Astrocyte (in vitro differentiated cells and primary cell): ENCODE data around the gene GALT. TPM values are rescaled to one million over a fixed set of nuclear protein-coding genes. Genes with fewer than 3 reads are reported as not detected.

Experiments used
- DNase-seq: peaks from one replicate; pipeline ENCODE4 v3.0.0-alpha.2; 2010; ENCODE audit warnings: low read depth
- FAIRE-seq: peaks from 2 replicates; lab custom pipeline; 2011; peaks lifted over from hg19 to GRCh38; lab: Jason Lieb, UNC
- H2AFZ ChIP-seq: 2 replicates; pipeline ENCODE4 v1.6.0; 2012; ENCODE audit warnings: low read depth, low read length, inconsistent platforms
- H3K27ac ChIP-seq: 2 replicates; pipeline ENCODE4 v1.5.1; 2011; ENCODE audit warnings: low read depth, low read length, inconsistent platforms
- H3K27me3 ChIP-seq: 2 replicates; pipeline ENCODE4 v1.6.0; 2011; ENCODE audit warnings: low read length, inconsistent platforms; ENCODE audit not compliant: insufficient read depth
- H3K36me3 ChIP-seq: 2 replicates; pipeline ENCODE4 v1.5.1; 2011; ENCODE audit warnings: low read length, inconsistent platforms; ENCODE audit not compliant: insufficient read depth
- H3K4me1 ChIP-seq: 2 replicates; pipeline ENCODE4 v1.5.1; 2011; ENCODE audit warnings: low read length, inconsistent platforms; ENCODE audit not compliant: insufficient read depth
- H3K4me2 ChIP-seq: 2 replicates; pipeline ENCODE4 v1.6.0; 2012; ENCODE audit warnings: low read length, inconsistent platforms
- H3K4me3 ChIP-seq: 2 replicates; pipeline ENCODE4 v1.5.1; 2011; ENCODE audit warnings: low read depth, mild to moderate bottlenecking, low read length, inconsistent platforms; ENCODE audit not compliant: insufficient read depth
- H3K79me2 ChIP-seq: 2 replicates; pipeline ENCODE4 v1.6.0; 2012; ENCODE audit warnings: mild to moderate bottlenecking, low read length, inconsistent platforms; ENCODE audit not compliant: insufficient read depth
- H3K9ac ChIP-seq: 2 replicates; pipeline ENCODE4 v1.6.0; 2012; ENCODE audit warnings: mild to moderate bottlenecking, low read length, inconsistent platforms
- H3K9me3 ChIP-seq: 2 replicates; pipeline ENCODE4 v1.5.1; 2012; ENCODE audit warnings: low read depth, mild to moderate bottlenecking, low read length, inconsistent platforms; ENCODE audit not compliant: insufficient read depth
- H4K20me1 ChIP-seq: 2 replicates; pipeline ENCODE4 v1.6.0; 2012; ENCODE audit warnings: low read length, inconsistent platforms; ENCODE audit not compliant: insufficient read depth
- H3K27ac Mint-ChIP-seq: one replicate; pipeline ENCODE4 v1.8.0; 2021; ENCODE audit warnings: mild to moderate bottlenecking, mixed read lengths; ENCODE audit not compliant: unreplicated experiment
- H3K27me3 Mint-ChIP-seq: one replicate; pipeline ENCODE4 v1.8.0; 2021; ENCODE audit warnings: low read depth, mixed read lengths; ENCODE audit not compliant: unreplicated experiment
- H3K36me3 Mint-ChIP-seq: one replicate; pipeline ENCODE4 v1.8.0; 2021; ENCODE audit warnings: low read depth, mixed read lengths; ENCODE audit not compliant: unreplicated experiment
- H3K4me1 Mint-ChIP-seq: one replicate; pipeline ENCODE4 v1.8.0; 2021; ENCODE audit warnings: low read depth, mixed read lengths; ENCODE audit not compliant: unreplicated experiment
- H3K4me3 Mint-ChIP-seq: one replicate; pipeline ENCODE4 v1.8.0; 2021; ENCODE audit warnings: mild to moderate bottlenecking, moderate library complexity, mixed read lengths; ENCODE audit not compliant: unreplicated experiment
- H3K9me3 Mint-ChIP-seq: one replicate; pipeline ENCODE4 v1.8.0; 2021; ENCODE audit warnings: mild to moderate bottlenecking, mixed read lengths; ENCODE audit not compliant: unreplicated experiment
- CTCF ChIP-seq: IDR thresholded peaks from 2 replicates; pipeline ENCODE4 v1.5.1; 2011; ENCODE audit warnings: low read depth, mild to moderate bottlenecking, inconsistent platforms, low read length, moderate library complexity; ENCODE audit not compliant: insufficient read depth
- EZH2 ChIP-seq: IDR thresholded peaks from 2 replicates; pipeline ENCODE4 v1.6.1; 2012; ENCODE audit warnings: mild to moderate bottlenecking, low read length, inconsistent platforms; ENCODE audit not compliant: insufficient read depth
- total RNA-seq: library from RNA; stranded (reverse); gene quantifications from 2 replicates; pipeline ENCODE4 v1.2.1, GENCODE V29; 2021

The GALT gene
- total RNA-seq, 1 donor from 2014 or later = 30.7 TPM

GRCh38 chr9:34655394-34655793 lies 8.9 kb downstream of the GALT start:
- Histone ChIP-seq H4K20me1 (no peaks in the 10 kb centered on the region), H3K79me2 (no peaks in the 10 kb centered on the region), H3K4me3 (no peak overlapping the region), H3K4me1 (peaks cover 27% of the 10 kb centered on the region), H3K9ac (no peak overlapping the region), H3K9me3 (no peaks in the 10 kb centered on the region), H3K4me2 (no peak overlapping the region), H3K27me3 (no peaks in the 10 kb centered on the region), H2AFZ (no peak overlapping the region), H3K36me3 (no peaks in the 10 kb centered on the region), H3K27ac (no peak overlapping the region)
- peaks cover 5% of the 10 kb centered on the region for H3K27me3 Mint-ChIP-seq
- no peak overlapping the region for H3K4me3 Mint-ChIP-seq
- H3K4me1 Mint-ChIP-seq = peaks cover 29% of the 10 kb centered on the region
- TF ChIP-seq CTCF (no peak), EZH2 (no peak)
- FAIRE-seq = no peak
- no peaks in the 10 kb centered on the region for H3K9me3 Mint-ChIP-seq
- no peak overlapping the region for H3K27ac Mint-ChIP-seq
- H3K36me3 Mint-ChIP-seq = peaks cover 7% of the 10 kb centered on the region
- DNase-seq = no peak

- FAIRE-seq = no peak
- DNase-seq = no peak
- no peak for TF ChIP-seq EZH2
- no peak for TF ChIP-seq CTCF
- no peaks in the 10 kb centered on the region for H3K27me3 ChIP-seq
- H2AFZ ChIP-seq = no peak overlapping the region
- peaks cover 17% of the 10 kb centered on the region for H3K4me1 ChIP-seq
- peaks cover 20% of the 10 kb centered on the region for H3K4me1 Mint-ChIP-seq
- H3K36me3 Mint-ChIP-seq = peaks cover 15% of the 10 kb centered on the region
- H3K9ac ChIP-seq = no peak overlapping the region
- peaks cover 5% of the 10 kb centered on the region for H3K27me3 Mint-ChIP-seq
- no peaks in the 10 kb centered on the region for H3K36me3 ChIP-seq
- H3K27ac Mint-ChIP-seq = no peak overlapping the region
- H3K27ac ChIP-seq = no peak overlapping the region
- no peaks in the 10 kb centered on the region for H3K79me2 ChIP-seq
- no peak overlapping the region for H3K4me3 ChIP-seq
- H4K20me1 ChIP-seq = no peaks in the 10 kb centered on the region
- H3K9me3 ChIP-seq = no peaks in the 10 kb centered on the region
- no peaks in the 10 kb centered on the region for H3K9me3 Mint-ChIP-seq
- H3K4me2 ChIP-seq = no peak overlapping the region
- H3K4me3 Mint-ChIP-seq = no peak overlapping the region
These were observed 10.5 kb downstream of the GALT start for GRCh38 chr9:34656992-34657391.

DNA sequence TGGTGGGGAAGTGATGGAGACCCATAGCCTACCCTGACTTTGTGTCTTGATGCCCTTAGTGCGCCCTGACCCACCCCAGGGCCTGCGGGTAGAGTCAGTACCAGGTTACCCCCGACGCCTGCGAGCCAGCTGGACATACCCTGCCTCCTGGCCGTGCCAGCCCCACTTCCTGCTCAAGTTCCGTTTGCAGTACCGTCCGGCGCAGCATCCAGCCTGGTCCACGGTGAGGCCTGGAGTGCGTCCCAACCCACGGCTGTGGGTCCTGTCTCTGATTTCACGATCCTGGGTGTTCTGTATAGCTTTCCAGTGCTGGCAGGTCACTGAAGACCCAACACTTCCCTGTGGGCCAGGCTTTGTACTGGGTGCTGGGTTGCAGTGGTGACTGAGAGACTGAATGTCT lies 12.0 kb downstream of the GALT start:
- no peaks in the 10 kb centered on the region for H3K27me3 ChIP-seq
- no peaks in the 10 kb centered on the region for H4K20me1 ChIP-seq
- no peak overlapping the region for H3K4me3 ChIP-seq
- no peaks in the 10 kb centered on the region for H3K9me3 ChIP-seq
- DNase-seq (no peak), FAIRE-seq (no peak)
- TF ChIP-seq CTCF (no peak), EZH2 (no peak)
- no peak overlapping the region for H3K27ac ChIP-seq
- no peak overlapping the region for H2AFZ ChIP-seq
- no peak overlapping the region for H3K9ac ChIP-seq
- H3K79me2 ChIP-seq = no peaks in the 10 kb centered on the region
- Mint-ChIP-seq H3K4me1 (peaks cover 6% of the 10 kb centered on the region), H3K27ac (no peak overlapping the region), H3K27me3 (peaks cover 5% of the 10 kb centered on the region), H3K4me3 (no peak overlapping the region), H3K36me3 (peaks cover 20% of the 10 kb centered on the region), H3K9me3 (no peaks in the 10 kb centered on the region)
- H3K4me2 ChIP-seq = no peak overlapping the region
- peaks cover 2% of the 10 kb centered on the region for H3K4me1 ChIP-seq
- no peaks in the 10 kb centered on the region for H3K36me3 ChIP-seq
